SH-SY5Y (cell line): ENCODE results near the gene WTIP.

Experiments used
- GATA2 ChIP-seq: IDR thresholded peaks from 2 replicates; pipeline ENCODE4 v1.6.1; 2011; ENCODE audit warnings: mild to moderate bottlenecking, low read depth, low read length
- GATA3 ChIP-seq: IDR thresholded peaks from 2 replicates; pipeline ENCODE4 v1.6.1; 2011; ENCODE audit warnings: low read depth, mild to moderate bottlenecking, low read length, moderate library complexity

GRCh38 chr19:34504273-34504808 is 22.8 kb downstream of the WTIP start:
- TF ChIP-seq GATA2 (no peak), GATA3 (no peak)
